HG03460 (cell line): ENCODE results near the gene ARID1B.

Experiments
- ATAC-seq: cut with Tn5 transposase; IDR thresholded peaks from one replicate; pipeline ENCODE4 v1.9.1; 2021; ENCODE audit not compliant: unreplicated experiment

The ARID1B gene

GRCh38 chr6:157168471-157168870, 391.3 kb downstream of the ARID1B start:
- no peak for ATAC-seq

- ATAC-seq = no peak
These were observed 392.0 kb downstream of the ARID1B start for GRCh38 chr6:157169226-157169625.

- ATAC-seq = no peak
These were observed 392.5 kb downstream of the ARID1B start for GRCh38 chr6:157169656-157170055.

GRCh38 chr6:157170535-157170934, 393.4 kb downstream of the ARID1B start:
- ATAC-seq = no peak

GRCh38 chr6:157171801-157172200, 394.6 kb downstream of the ARID1B start:
- no peak for ATAC-seq

GRCh38 chr6:157172231-157172701, 395.1 kb downstream of the ARID1B start:
- ATAC-seq = no peak

- no peak for ATAC-seq
These were observed 395.8 kb downstream of the ARID1B start for GRCh38 chr6:157172830-157173536.

- ATAC-seq = no peak
These were observed 396.6 kb downstream of the ARID1B start for GRCh38 chr6:157173776-157174175.

- ATAC-seq = no peak
These were observed 397.6 kb downstream of the ARID1B start for GRCh38 chr6:157174731-157175130.

- ATAC-seq = no peak
These were observed 400.7 kb downstream of the ARID1B start for GRCh38 chr6:157177731-157178336.

- no peak for ATAC-seq
These were observed 404.5 kb downstream of the ARID1B start for GRCh38 chr6:157181649-157182048.

GRCh38 chr6:157182503-157183264, 405.5 kb downstream of the ARID1B start:
- no peak for ATAC-seq

- no peak for ATAC-seq
These were observed 407.2 kb downstream of the ARID1B start for GRCh38 chr6:157184202-157185015.

- no peak for ATAC-seq
These were observed 408.0 kb downstream of the ARID1B start for GRCh38 chr6:157185171-157185570.

- ATAC-seq = no peak
These were observed 408.8 kb downstream of the ARID1B start for GRCh38 chr6:157185986-157186385.

GRCh38 chr6:157186785-157187181, 409.6 kb downstream of the ARID1B start:
- ATAC-seq = no peak

GRCh38 chr6:157187182-157188083, 410.3 kb downstream of the ARID1B start:
- ATAC-seq = no peak

GRCh38 chr6:157188213-157188612, 411.0 kb downstream of the ARID1B start:
- ATAC-seq = no peak

- ATAC-seq = no peak
These were observed 416.3 kb downstream of the ARID1B start for GRCh38 chr6:157193443-157193996.

- no peak for ATAC-seq
These were observed 416.9 kb downstream of the ARID1B start for GRCh38 chr6:157194110-157194509.
